B cell (primary cell): ENCODE data around the gene UMODL1. TPM values are rescaled to one million over a fixed set of nuclear protein-coding genes. Genes with fewer than 3 reads are reported as not detected.
A peak's percentile ranks its signal among the peaks of the same experiment; 100 is the strongest.

Experiments used
- ATAC-seq: fragments of 200-7000 bp; cut with Tn5 transposase; one replicate; pipeline ENCODE4 v1.10.0; 2021; ENCODE audit warnings: low read depth, mild to moderate bottlenecking, moderate number of reproducible peaks, moderate library complexity
- CTCF ChIA-PET: fragments of 350-600 bp; sonication (Branson Sonifier 250); formaldehyde crosslinking; loops from one replicate; lab custom pipeline; 2021; ENCODE audit warnings: antibody characterized with exemption, inconsistent platforms; lab: Charles Lee
- POLR2A ChIA-PET: fragments of 350-600 bp; sonication (Branson Sonifier 250); formaldehyde crosslinking; loops from one replicate; lab custom pipeline; 2021; ENCODE audit warnings: antibody characterized with exemption; lab: Charles Lee
- DNase-seq: peaks from one replicate; pipeline ENCODE4 v3.0.0; 2013
- H2AFZ ChIP-seq: 2 replicates; pipeline ENCODE4 v1.6.1; 2012; ENCODE audit warnings: mild to moderate bottlenecking, low read depth, low read length; ENCODE audit not compliant: insufficient read depth, poor library complexity, severe bottlenecking
- H3K27ac ChIP-seq, 2 donors: 1 replicate in 1 of 2; 2 replicates in 1 of 2; pipeline ENCODE4 v1.5.1; 2012 to 2013; ENCODE audit warnings: low read length in 2 of 2, mild to moderate bottlenecking in 2 of 2, moderate library complexity in 1 of 2
- H3K27me3 ChIP-seq, 4 experiments: fragments of 200-600 bp in 1 of 4; sonication (generic) in 1 of 4; replicated peaks in 1 of 4; 1 replicate in 2 of 4; 2 replicates in 2 of 4; pipeline versions ENCODE4 v1.6.1 to v1.7.0; 2013 to 2016; ENCODE audit warnings: low read length in 3 of 4, mild to moderate bottlenecking in 2 of 4, mixed read lengths in 1 of 4, moderate library complexity in 1 of 4; ENCODE audit not compliant: insufficient read depth in 4 of 4, control insufficient read depth in 3 of 4; ENCODE audit errors: control extremely low read depth in 1 of 4
- H3K36me3 ChIP-seq, 2 experiments: replicated peaks in 1 of 2; 1 replicate in 1 of 2; 2 replicates in 1 of 2; pipeline versions ENCODE4 v1.6.1 to v1.7.1; 2013; ENCODE audit warnings: low read length in 1 of 2; ENCODE audit not compliant: insufficient read depth in 2 of 2, control insufficient read depth in 1 of 2; ENCODE audit errors: control extremely low read depth in 1 of 2, extremely low read depth in 1 of 2
- H3K4me1 ChIP-seq, 2 donors: fragments of 200-600 bp in 1 of 2; sonication (generic) in 1 of 2; 1 replicate in 1 of 2; 2 replicates in 1 of 2; pipeline versions ENCODE4 v1.5.1 to v1.6.1; 2013 to 2017; ENCODE audit warnings: low read length in 2 of 2; ENCODE audit not compliant: control insufficient read depth in 2 of 2, insufficient read depth in 2 of 2
- H3K4me2 ChIP-seq: replicated peaks from 2 replicates; pipeline ENCODE3; 2012; ENCODE audit warnings: mild to moderate bottlenecking, low read depth, low read length; ENCODE audit not compliant: poor library complexity, severe bottlenecking
- H3K4me3 ChIP-seq, 5 experiments: fragments of 200-600 bp in 1 of 5; sonication (generic) in 1 of 5; 1 replicate in 3 of 5; 2 replicates in 2 of 5; pipeline versions ENCODE4 v1.5.1 to v1.7.0; 2011 to 2016; ENCODE audit warnings: low read length in 4 of 5, mild to moderate bottlenecking in 4 of 5, low read depth in 2 of 5, control low read depth in 1 of 5, moderate library complexity in 1 of 5; ENCODE audit not compliant: insufficient read depth in 1 of 5; ENCODE audit errors: control extremely low read depth in 1 of 5, extremely low read depth in 1 of 5
- H3K79me2 ChIP-seq: fragments of 200-600 bp; sonication (generic); one replicate; pipeline ENCODE4 v1.6.0; 2016; ENCODE audit warnings: low read length; ENCODE audit not compliant: control insufficient read depth, insufficient read depth
- H3K9ac ChIP-seq: fragments of 200-600 bp; sonication (generic); 2 replicates; pipeline ENCODE4 v1.6.1; 2017; ENCODE audit warnings: mild to moderate bottlenecking, low read length, moderate library complexity
- H3K9me3 ChIP-seq, 3 donors: one replicate each; pipeline versions ENCODE4 v1.6.1 to v1.7.1; 2013; ENCODE audit warnings: low read length in 2 of 3; ENCODE audit not compliant: control insufficient read depth in 2 of 3, insufficient read depth in 1 of 3; ENCODE audit errors: control extremely low read depth in 1 of 3
- H4K20me1 ChIP-seq: 2 replicates; pipeline ENCODE4 v1.6.0; 2012; ENCODE audit warnings: mild to moderate bottlenecking, low read length; ENCODE audit not compliant: insufficient read depth, control insufficient read depth, poor library complexity, severe bottlenecking
- H3K27ac Mint-ChIP-seq: one replicate; pipeline ENCODE4 v1.8.0; 2021; ENCODE audit warnings: mixed read lengths
- H3K27me3 Mint-ChIP-seq: one replicate; pipeline ENCODE4 v1.8.0; 2021; ENCODE audit warnings: mixed read lengths
- H3K4me1 Mint-ChIP-seq: one replicate; pipeline ENCODE4 v1.8.0; 2021; ENCODE audit warnings: mixed read lengths
- H3K4me3 Mint-ChIP-seq: one replicate; pipeline ENCODE4 v1.8.0; 2021; ENCODE audit warnings: mixed read lengths
- H3K9me3 Mint-ChIP-seq: one replicate; pipeline ENCODE4 v1.8.0; 2022; ENCODE audit warnings: mixed read lengths; ENCODE audit not compliant: insufficient read depth
- EZH2 ChIP-seq: IDR thresholded peaks from 2 replicates; pipeline ENCODE4 v1.6.1; 2012; ENCODE audit warnings: borderline replicate concordance, low read depth, mild to moderate bottlenecking, moderate library complexity, low read length; ENCODE audit not compliant: insufficient read depth, poor library complexity, severe bottlenecking
- WGBS: methylation state at CpG from one replicate; pipeline ENCODE4 v1.1.5; 2013; ENCODE audit warnings: missing lambda C conversion rate; ENCODE audit not compliant: insufficient coverage; 5-methylcytosine and 5-hydroxymethylcytosine counted together
- intact Hi-C: fragments of 100-400 bp; cut with micrococcal nuclease; formaldehyde crosslinking; loops from one replicate; pipeline ENCODE4 v1.10.0; 2022
- polyA plus RNA-seq: library from polyadenylated mRNA; depleted of rRNA; stranded (reverse); fragments of >200 nt; gene quantifications from 2 replicates; pipeline ENCODE4 v1.2.3, GENCODE V29; 2012
- total RNA-seq, 2 donors: library from RNA; stranded (reverse); fragments of 120-200 nt in 1 of 2; gene quantifications; 1 replicate in 1 of 2; 2 replicates in 1 of 2; pipeline versions ENCODE4 v1.2.3 to v1.2.4, GENCODE V29; 2013 to 2022
- TF ChIP-seq, protein P1 (sequence below): fragments of 200-600 bp; IDR thresholded peaks from one replicate; pipeline ENCODE4 v1.8.0; 2022; ENCODE audit warnings: antibody characterized with exemption, mild to moderate bottlenecking

The UMODL1 gene
- total and polyA plus RNA-seq, 2 donors (not counting 1 experiment from before 2014, with no cell fraction given), result 0.10 to 0.49 TPM

DNA sequence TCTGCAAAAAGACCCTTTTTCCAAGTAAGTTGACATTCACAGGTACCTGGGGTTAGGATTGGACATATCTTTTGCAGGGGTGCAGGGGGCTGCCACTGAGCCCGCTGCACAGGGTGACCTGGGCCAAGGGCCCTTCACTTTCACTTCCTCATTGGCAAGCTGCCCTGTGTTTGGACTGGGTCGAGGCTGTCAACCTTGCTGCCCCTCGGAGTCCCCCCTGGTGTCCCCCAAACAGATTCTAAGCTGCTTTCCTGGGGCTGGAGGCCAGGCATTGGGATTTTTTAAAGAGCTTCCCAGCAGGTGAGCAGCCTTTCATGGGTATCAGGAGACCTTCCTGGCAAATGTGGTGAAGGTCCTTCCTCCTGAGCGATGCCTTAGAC is 7.9 kb upstream of the UMODL1 start:
- Mint-ChIP-seq H3K4me1 (peaks cover 77% of the 10 kb centered on the region), H3K4me3 (peak overlapping the region; percentile 91), H3K27me3 (no peaks in the 10 kb centered on the region), H3K9me3 (no peaks in the 10 kb centered on the region), H3K27ac (peak overlapping the region; percentile 99)
- Histone ChIP-seq H3K4me2 (peak overlapping the region; percentile 92), H3K4me3 (peak overlapping the region; percentile 3 to 79 (median 65)), H3K9ac (peak overlapping the region; percentile 71), H3K9me3 (peaks cover 0 to 9% (median 0%) of the 10 kb centered on the region in 3 donors), H3K27me3 (no peaks in the 10 kb centered on the region), H3K36me3 (no peaks in the 10 kb centered on the region), H3K79me2 (peaks cover 5% of the 10 kb centered on the region), H4K20me1 (no peaks in the 10 kb centered on the region), H3K27ac (peak overlapping the region; percentile 87 to 96), H3K4me1 (peaks cover 61 to 89% of the 10 kb centered on the region in 2 donors), H2AFZ (peak overlapping the region; percentile 49)
- 0% methylated on average over 4 of the region's 4 CpGs for WGBS
- ATAC-seq, result peak; percentile 31
- ChIA-PET POLR2A (interaction anchor here (0.7 to 3.6 kb wide), 7 partner anchors 46 to 185 kb away, joined by 3 to 25 read pairs (median 4); partner anchors contain the start of gene ZBTB21), CTCF (interaction anchor here (1.2 to 4.2 kb wide), 5 partner anchors 44 to 246 kb away, joined by 3 to 22 read pairs (median 13); partner anchors contain the start of gene ZBTB21)
- DNase-seq, result peak; percentile 75
- intact Hi-C loops, result loop anchor here (2.0 to 5.0 kb wide), 3 partner anchors 136 to 829 kb away; partner anchors contain the start of gene NDUFV3
- TF ChIP-seq EZH2, result no peak
- TF ChIP-seq, protein P1, sequence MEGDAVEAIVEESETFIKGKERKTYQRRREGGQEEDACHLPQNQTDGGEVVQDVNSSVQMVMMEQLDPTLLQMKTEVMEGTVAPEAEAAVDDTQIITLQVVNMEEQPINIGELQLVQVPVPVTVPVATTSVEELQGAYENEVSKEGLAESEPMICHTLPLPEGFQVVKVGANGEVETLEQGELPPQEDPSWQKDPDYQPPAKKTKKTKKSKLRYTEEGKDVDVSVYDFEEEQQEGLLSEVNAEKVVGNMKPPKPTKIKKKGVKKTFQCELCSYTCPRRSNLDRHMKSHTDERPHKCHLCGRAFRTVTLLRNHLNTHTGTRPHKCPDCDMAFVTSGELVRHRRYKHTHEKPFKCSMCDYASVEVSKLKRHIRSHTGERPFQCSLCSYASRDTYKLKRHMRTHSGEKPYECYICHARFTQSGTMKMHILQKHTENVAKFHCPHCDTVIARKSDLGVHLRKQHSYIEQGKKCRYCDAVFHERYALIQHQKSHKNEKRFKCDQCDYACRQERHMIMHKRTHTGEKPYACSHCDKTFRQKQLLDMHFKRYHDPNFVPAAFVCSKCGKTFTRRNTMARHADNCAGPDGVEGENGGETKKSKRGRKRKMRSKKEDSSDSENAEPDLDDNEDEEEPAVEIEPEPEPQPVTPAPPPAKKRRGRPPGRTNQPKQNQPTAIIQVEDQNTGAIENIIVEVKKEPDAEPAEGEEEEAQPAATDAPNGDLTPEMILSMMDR, result no peak
